Panc1 (cell line): Measurements from ENCODE around the gene MPPED1. TPM values are rescaled to one million over a fixed set of nuclear protein-coding genes. Genes with fewer than 3 reads are reported as not detected.

Source experiments
- ATAC-seq: fragments of 200-7000 bp; cut with Tn5 transposase; 2 replicates; pipeline ENCODE4 v1.9.1; 2020; ENCODE audit warnings: mild to moderate bottlenecking, moderate library complexity
- BruUV-seq: library from RNA; stranded (reverse); fragments of 400-500 nt; replicated peaks from 2 replicates; lab custom pipeline; 2021; lab: Mats Ljungman, UMichigan
- CTCF ChIA-PET: fragments of 300-600 bp; sonication (Branson Sonifier 250); formaldehyde crosslinking; loops from one replicate; lab custom pipeline; 2022; ENCODE audit warnings: antibody characterized with exemption; lab: Charles Lee
- POLR2A ChIA-PET: fragments of 300-600 bp; sonication (Branson Sonifier 250); formaldehyde crosslinking; loops from one replicate; lab custom pipeline; 2022; ENCODE audit warnings: antibody characterized with exemption; lab: Charles Lee
- DNase-seq: peaks from one replicate; pipeline ENCODE4 v3.0.0-alpha.2; 2010; ENCODE audit warnings: low read depth, low spot score
- H3K27ac ChIP-seq: 2 replicates; pipeline ENCODE4 v1.5.1; 2011; ENCODE audit warnings: mild to moderate bottlenecking, low read length, inconsistent platforms
- H3K27me3 ChIP-seq: fragments of 200-500 bp; sonication (Bioruptor generic); 2 replicates; pipeline ENCODE4 v1.6.0; 2014; ENCODE audit warnings: low read length, inconsistent platforms; ENCODE audit not compliant: control insufficient read depth, insufficient read depth
- H3K36me3 ChIP-seq: fragments of 200-500 bp; sonication (Bioruptor generic); 2 replicates; pipeline ENCODE4 v1.5.1; 2014; ENCODE audit warnings: inconsistent platforms, mild to moderate bottlenecking, low read length, moderate library complexity; ENCODE audit not compliant: control insufficient read depth, insufficient read depth
- H3K4me1 ChIP-seq: 2 replicates; pipeline ENCODE4 v1.5.1; 2011; ENCODE audit warnings: inconsistent platforms, mild to moderate bottlenecking, low read length, moderate library complexity; ENCODE audit not compliant: control insufficient read depth, insufficient read depth
- H3K4me3 ChIP-seq, 2 experiments: 2 replicates each; pipeline ENCODE4 v1.5.1; 2011 to 2012; ENCODE audit warnings: low read depth in 2 of 2, low read length in 2 of 2, mild to moderate bottlenecking in 2 of 2, inconsistent platforms in 1 of 2, moderate library complexity in 1 of 2
- H3K9me3 ChIP-seq: fragments of 200-500 bp; sonication (Bioruptor generic); 2 replicates; pipeline ENCODE4 v1.5.1; 2014; ENCODE audit warnings: low read depth, mild to moderate bottlenecking, inconsistent platforms, low read length, moderate library complexity; ENCODE audit not compliant: control insufficient read depth, insufficient read depth
- CTCF ChIP-seq: fragments of 450-650 bp; IDR thresholded peaks from 2 replicates; pipeline ENCODE4 v1.5.1; 2017; ENCODE audit warnings: mild to moderate bottlenecking
- POLR2AphosphoS5 ChIP-seq: IDR thresholded peaks from 2 replicates; pipeline ENCODE4 v1.6.1; 2012; ENCODE audit warnings: mild to moderate bottlenecking, low read depth, low read length, moderate library complexity
- REST ChIP-seq, 2 experiments: IDR thresholded peaks; 2 replicates each; pipeline ENCODE4 v1.6.1; 2011 to 2012; ENCODE audit warnings: low read depth in 2 of 2, control low read depth in 1 of 2, low read length in 1 of 2, mild to moderate bottlenecking in 1 of 2, moderate library complexity in 1 of 2; ENCODE audit not compliant: insufficient read depth in 1 of 2
- SIN3A ChIP-seq: IDR thresholded peaks from 2 replicates; pipeline ENCODE4 v1.6.1; 2012; ENCODE audit warnings: low read depth, mild to moderate bottlenecking, low read length, moderate library complexity, borderline replicate concordance; ENCODE audit not compliant: insufficient read depth
- TCF7L2 ChIP-seq: IDR thresholded peaks from 2 replicates; pipeline ENCODE4 v1.6.1; 2011; ENCODE audit warnings: mild to moderate bottlenecking, low read depth, low read length, inconsistent platforms
- in situ Hi-C: cut with HindIII; loops from 2 replicates; pipeline ENCODE4 v1.10.0; 2016; ENCODE audit warnings: low sequenced_read_pairs, low pct_unique_long_range_greater_than_20kb
- intact Hi-C: fragments of 100-400 bp; cut with micrococcal nuclease; formaldehyde crosslinking; loops from one replicate; pipeline ENCODE4 v1.10.0; 2022; ENCODE audit not compliant: unreplicated experiment
- total RNA-seq: library from RNA; stranded (reverse); gene quantifications from one replicate; pipeline ENCODE4 v1.2.1, GENCODE V29; 2021; ENCODE audit not compliant: unreplicated experiment

MPPED1 gene
- total RNA-seq, 1 experiment from 2014 or later, result not detected

GRCh38 chr22:43505423-43505822 lies 93.6 kb downstream of the MPPED1 start:
- H3K9me3 ChIP-seq, result no peaks in the 10 kb centered on the region
- intact Hi-C loops (no loop called here), in situ Hi-C loops (no loop called here)
- no peaks in the 10 kb centered on the region for H3K27me3 ChIP-seq
- H3K27ac ChIP-seq, result no peak overlapping the region
- TF ChIP-seq REST (IDR thresholded peaks at IDR 0.05; ENCODE audit: insufficient read depth in 1 of 2, low read depth in 2 of 2, low read length in 1 of 2) (no peak), CTCF (no peak), SIN3A (no peak), POLR2AphosphoS5 (no peak), TCF7L2 (no peak)
- ChIA-PET CTCF (no interaction called here), POLR2A (no interaction called here)
- no TSS peak for BruUV-seq
- ATAC-seq (no peak), DNase-seq (no peak)
- H3K4me1 ChIP-seq, result no peaks in the 10 kb centered on the region
- no peaks in the 10 kb centered on the region for H3K36me3 ChIP-seq
- no peak overlapping the region for H3K4me3 ChIP-seq

- DNase-seq, result no peak
- POLR2A ChIA-PET, result no interaction called here
Measured at GRCh38 chr22:43505896-43506295, 94.1 kb downstream of the MPPED1 start.

More at GRCh38 chr22:43505896-43506295, 94.1 kb downstream of the MPPED1 start:
- Histone ChIP-seq H3K36me3 (no peaks in the 10 kb centered on the region), H3K9me3 (no peaks in the 10 kb centered on the region), H3K27ac (no peak overlapping the region), H3K4me3 (no peak overlapping the region), H3K4me1 (no peaks in the 10 kb centered on the region), H3K27me3 (no peaks in the 10 kb centered on the region)
- in situ Hi-C loops (no loop called here), intact Hi-C loops (no loop called here)
- TF ChIP-seq POLR2AphosphoS5 (no peak), TCF7L2 (no peak), REST (IDR thresholded peaks at IDR 0.05; ENCODE audit: insufficient read depth in 1 of 2, low read depth in 2 of 2, low read length in 1 of 2) (no peak), SIN3A (no peak), CTCF (no peak)
- CTCF ChIA-PET, result no interaction called here
- BruUV-seq, result no TSS peak
- no peak for ATAC-seq
